Measurements from ENCODE around the gene GZF1. TPM values are rescaled to one million over a fixed set of nuclear protein-coding genes. Genes with fewer than 3 reads are reported as not detected.
A peak's percentile ranks its signal among the peaks of the same experiment; 100 is the strongest.

Gene GZF1
- total and polyA plus RNA-seq, 9 donors: 8.5 to 31.4 (median 16.8) TPM

DNA sequence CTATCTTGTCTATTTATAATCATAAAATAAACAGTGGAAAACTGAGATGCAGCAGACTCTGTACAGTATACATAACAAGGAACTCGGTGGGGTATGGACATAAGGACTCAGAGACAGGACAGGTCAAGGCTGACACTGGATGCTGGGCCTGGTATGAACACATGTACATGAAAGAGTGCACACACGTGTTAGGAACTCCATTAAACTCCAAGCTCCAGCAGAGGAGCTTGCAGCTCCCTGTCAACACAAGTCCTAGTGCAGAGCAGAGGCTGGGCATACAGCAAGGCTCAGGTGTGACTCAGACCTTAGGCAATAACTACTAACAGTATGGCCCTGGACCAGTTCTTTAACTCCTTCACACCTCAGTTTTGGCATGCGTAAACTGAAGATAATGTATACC is 42.2 kb downstream of the GZF1 start:
- WGBS, 3 donors: 39 to 61% (median 44%) methylated on average over 3 of the region's 3 CpGs
- no peaks in the 10 kb centered on the region for H3K27me3 ChIP-seq
- TF ChIP-seq EP300 (IDR thresholded peaks at IDR 0.05) (no peak), POLR2A (IDR thresholded peaks at IDR 0.05) (no peak)
- TF ChIP-seq, protein P1, sequence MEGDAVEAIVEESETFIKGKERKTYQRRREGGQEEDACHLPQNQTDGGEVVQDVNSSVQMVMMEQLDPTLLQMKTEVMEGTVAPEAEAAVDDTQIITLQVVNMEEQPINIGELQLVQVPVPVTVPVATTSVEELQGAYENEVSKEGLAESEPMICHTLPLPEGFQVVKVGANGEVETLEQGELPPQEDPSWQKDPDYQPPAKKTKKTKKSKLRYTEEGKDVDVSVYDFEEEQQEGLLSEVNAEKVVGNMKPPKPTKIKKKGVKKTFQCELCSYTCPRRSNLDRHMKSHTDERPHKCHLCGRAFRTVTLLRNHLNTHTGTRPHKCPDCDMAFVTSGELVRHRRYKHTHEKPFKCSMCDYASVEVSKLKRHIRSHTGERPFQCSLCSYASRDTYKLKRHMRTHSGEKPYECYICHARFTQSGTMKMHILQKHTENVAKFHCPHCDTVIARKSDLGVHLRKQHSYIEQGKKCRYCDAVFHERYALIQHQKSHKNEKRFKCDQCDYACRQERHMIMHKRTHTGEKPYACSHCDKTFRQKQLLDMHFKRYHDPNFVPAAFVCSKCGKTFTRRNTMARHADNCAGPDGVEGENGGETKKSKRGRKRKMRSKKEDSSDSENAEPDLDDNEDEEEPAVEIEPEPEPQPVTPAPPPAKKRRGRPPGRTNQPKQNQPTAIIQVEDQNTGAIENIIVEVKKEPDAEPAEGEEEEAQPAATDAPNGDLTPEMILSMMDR (IDR thresholded peaks at IDR 0.05): no peak
- intact Hi-C loops (cut with DNase I): no loop called here
- no peak for DNase-seq
- H3K4me1 ChIP-seq (ENCODE audit: insufficient read depth): peaks cover 18% of the 10 kb centered on the region
- H3K36me3 ChIP-seq: no peaks in the 10 kb centered on the region
- H3K4me3 ChIP-seq: no peak overlapping the region
- no peak overlapping the region for H3K27ac ChIP-seq
- no peaks in the 10 kb centered on the region for H3K9me3 ChIP-seq

DNA sequence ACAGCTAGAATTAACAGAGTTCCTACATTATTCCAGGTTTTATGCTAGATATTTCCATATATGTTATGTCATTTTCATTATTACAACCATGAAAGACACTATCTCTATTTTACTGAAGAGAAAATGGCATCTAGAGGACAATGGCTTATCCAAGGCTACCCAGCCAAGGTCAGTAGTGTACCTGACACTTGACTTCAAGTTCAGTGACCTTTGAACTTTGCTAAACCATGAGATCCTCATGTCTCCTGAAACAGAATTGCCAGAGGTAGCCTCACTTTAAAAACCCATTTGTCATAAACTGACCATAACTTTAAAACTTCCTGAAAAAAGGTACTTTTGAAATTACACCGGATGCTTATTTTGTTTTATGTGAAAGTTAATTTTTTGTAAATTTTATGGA is 44.9 kb downstream of the GZF1 start:
- Histone ChIP-seq H3K4me3 (no peak overlapping the region), H3K36me3 (no peaks in the 10 kb centered on the region), H3K27ac (no peak overlapping the region), H3K27me3 (no peaks in the 10 kb centered on the region), H3K4me1 (ENCODE audit: insufficient read depth) (peaks cover 13% of the 10 kb centered on the region), H3K9me3 (no peaks in the 10 kb centered on the region)
- no peak for TF ChIP-seq EP300 (IDR thresholded peaks at IDR 0.05)
- TF ChIP-seq POLR2A (IDR thresholded peaks at IDR 0.05): no peak
- TF ChIP-seq, protein P1 (IDR thresholded peaks at IDR 0.05): no peak
- intact Hi-C loops (cut with DNase I): loop anchor here in 1 of 4 donors (5.0 kb wide), 1 partner anchor 45 kb away; the partner anchor contains the start of gene GZF1
- no peak for DNase-seq
- WGBS, 3 donors: 98% methylated on average over 1 of the region's 1 CpG

DNA sequence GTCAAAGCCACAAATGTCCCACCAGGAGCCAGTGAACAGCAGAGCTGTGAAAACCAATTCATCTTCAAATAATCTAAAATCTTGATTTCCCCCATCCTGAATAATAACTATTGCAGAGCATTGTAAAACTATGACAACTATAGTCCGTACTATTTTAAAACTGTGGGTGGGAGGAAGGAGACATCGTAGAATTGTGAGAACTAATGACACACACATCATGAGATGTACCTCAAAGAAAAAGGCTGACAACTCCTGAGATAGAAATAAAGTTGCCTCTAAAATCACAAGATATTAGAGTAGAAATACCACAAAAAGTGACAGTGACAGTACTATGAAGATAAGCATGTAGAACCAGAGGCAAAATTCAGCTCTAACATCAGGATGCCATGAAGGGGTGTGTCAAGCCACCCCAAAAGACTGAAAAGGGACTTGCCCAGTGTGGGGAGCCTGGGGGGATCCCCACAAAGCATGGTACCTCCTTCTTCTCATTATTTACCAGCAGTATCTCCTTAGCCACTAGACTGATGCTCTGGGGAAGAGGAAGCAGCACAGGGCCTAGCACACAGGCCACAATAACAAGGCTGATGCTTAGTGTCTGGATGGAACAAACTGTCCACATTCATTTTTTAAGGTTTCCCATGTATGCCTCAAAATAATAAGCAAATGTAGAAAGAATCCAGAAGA is 45.9 kb downstream of the GZF1 start:
- peaks cover 17% of the 10 kb centered on the region for H3K4me1 ChIP-seq (ENCODE audit: insufficient read depth)
- no peaks in the 10 kb centered on the region for H3K27me3 ChIP-seq
- no peaks in the 10 kb centered on the region for H3K9me3 ChIP-seq
- no peak for TF ChIP-seq EP300 (IDR thresholded peaks at IDR 0.05)
- TF ChIP-seq POLR2A (IDR thresholded peaks at IDR 0.05): no peak
- TF ChIP-seq, protein P1 (IDR thresholded peaks at IDR 0.05): no peak
- no peak overlapping the region for H3K4me3 ChIP-seq
- no peak for DNase-seq
- intact Hi-C loops (cut with DNase I): loop anchor here in 1 of 4 donors (5.0 kb wide), 1 partner anchor 46 kb away; the partner anchor contains the start of gene GZF1
- 84 to 87% (median 87%) methylated on average over 2 of the region's 2 CpGs for WGBS, 3 donors
- H3K27ac ChIP-seq: peak overlapping the region in 1 of 2 donors; percentile 45
- no peaks in the 10 kb centered on the region for H3K36me3 ChIP-seq

DNA sequence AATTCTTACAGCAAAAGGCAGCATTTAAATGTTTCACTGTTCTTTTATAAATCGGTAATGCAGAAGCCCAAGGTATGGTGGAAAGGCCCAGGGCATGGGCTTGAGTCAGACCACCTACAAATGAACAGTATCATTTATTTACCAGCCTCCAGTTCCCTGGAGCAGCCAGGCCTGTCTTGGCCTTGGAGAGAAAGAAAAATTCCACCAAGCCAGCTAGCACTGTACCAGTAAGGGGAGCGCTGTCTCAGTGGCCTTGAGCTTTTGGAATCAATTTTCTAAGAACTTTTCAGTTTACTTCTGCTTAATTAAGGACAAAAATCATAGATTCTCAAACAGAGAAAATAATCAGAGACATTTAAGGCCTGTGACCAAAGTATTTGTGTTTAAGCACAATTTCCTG is 47.0 kb downstream of the GZF1 start:
- Histone ChIP-seq H3K4me3 (no peak overlapping the region), H3K9me3 (no peaks in the 10 kb centered on the region), H3K4me1 (ENCODE audit: insufficient read depth) (peaks cover 12% of the 10 kb centered on the region), H3K36me3 (no peaks in the 10 kb centered on the region), H3K27me3 (no peaks in the 10 kb centered on the region), H3K27ac (peak overlapping the region in 1 of 2 donors; percentile 45)
- 13 to 49% (median 23%) methylated on average over 2 of the region's 2 CpGs for WGBS, 3 donors
- TF ChIP-seq, protein P1 (IDR thresholded peaks at IDR 0.05): no peak
- TF ChIP-seq POLR2A (IDR thresholded peaks at IDR 0.05): no peak
- TF ChIP-seq EP300 (IDR thresholded peaks at IDR 0.05): no peak
- intact Hi-C loops (cut with DNase I): loop anchor here in 1 of 4 donors (5.0 kb wide), 1 partner anchor 47 kb away; the partner anchor contains the start of gene GZF1
- DNase-seq: peak in 1 of 5 donors; percentile 31

Measured in ovary (tissue), 9 donors.